GM21526 (cell line): ENCODE data around the gene SPATA31A5.
"Not testable (repeated sequence)": the region's sequence is repeated elsewhere in the genome, so short reads cannot be mapped to it uniquely, and the experiment has no call there.

ENCODE experiments used
- ATAC-seq: cut with Tn5 transposase; IDR thresholded peaks from one replicate; pipeline ENCODE4 v1.9.1; 2021; ENCODE audit warnings: moderate library complexity; ENCODE audit not compliant: unreplicated experiment, low FRiP score

Gene SPATA31A5

GRCh38 chr9:60914107-60914506, at the start of gene SPATA31A5:
SPATA31A5 (plus strand) TSS chr9:60914407; CDS start chr9:60914436, 29 bp downstream.
- not testable (repeated sequence) for ATAC-seq

GRCh38 chr9:60962990-60963350, 48.8 kb downstream of the SPATA31A5 start:
- ATAC-seq, result not testable (repeated sequence)

- ATAC-seq, result not testable (repeated sequence)
Measured at GRCh38 chr9:60966382-60966781, 52.2 kb downstream of the SPATA31A5 start.
